Smooth muscle cell (in vitro differentiated cells): ENCODE data around the gene IL17REL. TPM values are rescaled to one million over a fixed set of nuclear protein-coding genes. Genes with fewer than 3 reads are reported as not detected.

Experiments
- DNase-seq: peaks from one replicate; lab custom pipeline; 2025; ENCODE audit not compliant: unreplicated experiment; lab: John Stamatoyannopoulos, UW
- H2AFZ ChIP-seq: fragments of 200-600 bp; sonication (generic); 2 replicates; pipeline ENCODE4 v1.6.0; 2016; ENCODE audit warnings: antibody characterized with exemption, low read depth, mild to moderate bottlenecking
- H3F3A ChIP-seq: fragments of 200-600 bp; sonication (generic); 2 replicates; pipeline ENCODE4 v1.6.0; 2017; ENCODE audit warnings: antibody characterized with exemption, low read depth
- H3K27ac ChIP-seq: fragments of 200-600 bp; sonication (generic); 2 replicates; pipeline ENCODE4 v1.5.1; 2016; ENCODE audit warnings: low read depth, mild to moderate bottlenecking
- H3K27me3 ChIP-seq: fragments of 200-600 bp; sonication (generic); 2 replicates; pipeline ENCODE4 v1.6.1; 2016; ENCODE audit warnings: low read depth, mild to moderate bottlenecking
- H3K36me3 ChIP-seq: fragments of 200-600 bp; sonication (generic); 2 replicates; pipeline ENCODE4 v1.5.1; 2016; ENCODE audit warnings: low read depth
- H3K4me1 ChIP-seq: fragments of 200-600 bp; sonication (generic); 2 replicates; pipeline ENCODE4 v1.5.1; 2016; ENCODE audit warnings: low read depth
- H3K4me2 ChIP-seq: fragments of 200-600 bp; sonication (generic); 2 replicates; pipeline ENCODE4 v1.6.0; 2016; ENCODE audit warnings: mild to moderate bottlenecking
- H3K4me3 ChIP-seq: fragments of 200-600 bp; sonication (generic); 2 replicates; pipeline ENCODE4 v1.5.1; 2016; ENCODE audit warnings: mild to moderate bottlenecking
- H3K79me2 ChIP-seq: fragments of 200-600 bp; sonication (generic); 2 replicates; pipeline ENCODE4 v1.6.0; 2016; ENCODE audit warnings: low read depth, mild to moderate bottlenecking
- H3K9ac ChIP-seq: fragments of 200-600 bp; sonication (generic); 2 replicates; pipeline ENCODE4 v1.6.0; 2016; ENCODE audit warnings: low read depth
- H3K9me3 ChIP-seq: fragments of 200-600 bp; sonication (generic); replicated peaks from 2 replicates; pipeline ENCODE4 v1.5.1; 2016; ENCODE audit warnings: low read depth
- H4K20me1 ChIP-seq: fragments of 200-600 bp; sonication (generic); 2 replicates; pipeline ENCODE4 v1.6.0; 2016; ENCODE audit warnings: low read depth
- CTCF ChIP-seq: fragments of 200-600 bp; sonication (generic); IDR thresholded peaks from 2 replicates; pipeline ENCODE4 v1.5.1; 2017; ENCODE audit warnings: borderline replicate concordance, mild to moderate bottlenecking, antibody characterized with exemption; ENCODE audit not compliant: insufficient read depth, poor library complexity, severe bottlenecking
- whole genome bisulfite sequencing: methylation state at CpG from one replicate; pipeline ENCODE4 v1.1.7; 2016; ENCODE audit warnings: low lambda C conversion rate; 5-methylcytosine and 5-hydroxymethylcytosine counted together
- polyA plus RNA-seq: library from polyadenylated mRNA; unstranded; fragments of >200 nt; fragmentation: Nextera tagmentation; extraction: Ambion mirVana; gene quantifications from 2 replicates; pipeline ENCODE4 v1.2.1, GENCODE V29; 2016
- total RNA-seq: library from RNA; depleted of rRNA; stranded (reverse); fragments of >200 nt; gene quantifications from 2 replicates; pipeline ENCODE4 v1.2.3, GENCODE V29; 2014

Gene IL17REL
- total and polyA plus RNA-seq, 2 experiments from 2014 or later, result 0.04 TPM; not detected in 1

- WGBS, result 53% methylated on average over 33 of the region's 41 CpGs
- no peaks in the 10 kb centered on the region for H3K9me3 ChIP-seq
- no peak overlapping the region for H3K27ac ChIP-seq
- H3K79me2 ChIP-seq, result no peaks in the 10 kb centered on the region
- H3K27me3 ChIP-seq, result peaks cover 7% of the 10 kb centered on the region
- H3K9ac ChIP-seq, result no peak overlapping the region
- peak overlapping the region; percentile 21 for H3K4me3 ChIP-seq
- H3K36me3 ChIP-seq, result no peaks in the 10 kb centered on the region
- no peaks in the 10 kb centered on the region for H3F3A ChIP-seq
- no peak for DNase-seq
- peak overlapping the region; percentile 80 for H3K4me2 ChIP-seq
- no peaks in the 10 kb centered on the region for H4K20me1 ChIP-seq
- no peak for TF ChIP-seq CTCF
- peaks cover 3% of the 10 kb centered on the region for H3K4me1 ChIP-seq
- H2AFZ ChIP-seq, result no peak overlapping the region
Measured at GRCh38 chr22:49999946-50000586, 12.5 kb downstream of the IL17REL start.

GRCh38 chr22:49999063-49999945 lies 13.3 kb downstream of the IL17REL start:
- no peaks in the 10 kb centered on the region for H3K9me3 ChIP-seq
- H3K36me3 ChIP-seq, result no peaks in the 10 kb centered on the region
- DNase-seq, result no peak
- peak overlapping the region; percentile 80 for H3K4me2 ChIP-seq
- no peaks in the 10 kb centered on the region for H3F3A ChIP-seq
- no peaks in the 10 kb centered on the region for H4K20me1 ChIP-seq
- no peak for TF ChIP-seq CTCF
- WGBS, result 28% methylated on average over 25 of the region's 70 CpGs
- no peak overlapping the region for H3K9ac ChIP-seq
- no peak overlapping the region for H3K27ac ChIP-seq
- peaks cover 7% of the 10 kb centered on the region for H3K27me3 ChIP-seq
- peaks cover 3% of the 10 kb centered on the region for H3K4me1 ChIP-seq
- H3K79me2 ChIP-seq, result no peaks in the 10 kb centered on the region
- peak overlapping the region; percentile 29 for H3K4me3 ChIP-seq
- H2AFZ ChIP-seq, result no peak overlapping the region

GRCh38 chr22:49998718-49999062 lies 13.9 kb downstream of the IL17REL start:
- DNase-seq, result no peak
- H3K79me2 ChIP-seq, result no peaks in the 10 kb centered on the region
- H3K4me1 ChIP-seq, result peaks cover 3% of the 10 kb centered on the region
- no peak overlapping the region for H2AFZ ChIP-seq
- peaks cover 7% of the 10 kb centered on the region for H3K27me3 ChIP-seq
- no peak overlapping the region for H3K9ac ChIP-seq
- no peak for TF ChIP-seq CTCF
- no peaks in the 10 kb centered on the region for H3F3A ChIP-seq
- no peaks in the 10 kb centered on the region for H3K36me3 ChIP-seq
- no peak overlapping the region for H3K4me2 ChIP-seq
- no peak overlapping the region for H3K4me3 ChIP-seq
- WGBS, result 92% methylated on average over 8 of the region's 14 CpGs
- no peaks in the 10 kb centered on the region for H4K20me1 ChIP-seq
- H3K9me3 ChIP-seq, result no peaks in the 10 kb centered on the region
- no peak overlapping the region for H3K27ac ChIP-seq
